DND-41 (cell line): ENCODE measurements around the gene PITPNM1.

Experiments
- ATAC-seq: fragments of 200-7000 bp; cut with Tn5 transposase; 3 replicates; pipeline ENCODE4 v1.9.1; 2021; ENCODE audit warnings: low read depth; ENCODE audit not compliant: insufficient read depth
- DNase-seq: peaks from one replicate; pipeline ENCODE4 v3.0.0-alpha.2; 2020
- H2AFZ ChIP-seq: 2 replicates; pipeline ENCODE4 v1.6.0; 2012; ENCODE audit warnings: low read depth, low read length
- H3K27ac ChIP-seq: 2 replicates; pipeline ENCODE4 v1.5.1; 2012; ENCODE audit warnings: low read length, inconsistent platforms
- H3K27me3 ChIP-seq: fragments of 200-600 bp; sonication (generic); 2 replicates; pipeline ENCODE4 v1.6.0; 2012; ENCODE audit warnings: low read length, mild to moderate bottlenecking, inconsistent platforms; ENCODE audit not compliant: insufficient read depth, poor library complexity
- H3K36me3 ChIP-seq: 2 replicates; pipeline ENCODE4 v1.5.1; 2012; ENCODE audit warnings: low read length, inconsistent platforms; ENCODE audit not compliant: insufficient read depth
- H3K4me1 ChIP-seq: 2 replicates; pipeline ENCODE4 v1.5.1; 2012; ENCODE audit warnings: mild to moderate bottlenecking, low read length; ENCODE audit not compliant: insufficient read depth
- H3K4me2 ChIP-seq: 2 replicates; pipeline ENCODE4 v1.6.0; 2012; ENCODE audit warnings: mild to moderate bottlenecking, moderate library complexity, low read length, inconsistent platforms; ENCODE audit not compliant: insufficient read depth
- H3K4me3 ChIP-seq, 2 experiments: fragments of 200-600 bp in 1 of 2; shearing (Covaris generic) in 1 of 2; 2 replicates each; pipeline ENCODE4 v1.5.1; 2012 to 2016; ENCODE audit warnings: inconsistent platforms in 2 of 2, low read length in 2 of 2, mild to moderate bottlenecking in 2 of 2, low read depth in 1 of 2, moderate library complexity in 1 of 2
- H3K79me2 ChIP-seq: 2 replicates; pipeline ENCODE4 v1.6.0; 2012; ENCODE audit warnings: low read length, inconsistent platforms; ENCODE audit not compliant: insufficient read depth
- H3K9ac ChIP-seq: 2 replicates; pipeline ENCODE4 v1.6.0; 2012; ENCODE audit warnings: low read depth, mild to moderate bottlenecking, inconsistent platforms, low read length, moderate library complexity
- H3K9me3 ChIP-seq: 2 replicates; pipeline ENCODE4 v1.5.1; 2012; ENCODE audit warnings: low read length, moderate library complexity, mild to moderate bottlenecking, inconsistent platforms; ENCODE audit not compliant: insufficient read depth, severe bottlenecking
- H4K20me1 ChIP-seq: 2 replicates; pipeline ENCODE4 v1.6.0; 2012; ENCODE audit warnings: low read length; ENCODE audit not compliant: insufficient read depth
- CTCF ChIP-seq: IDR thresholded peaks from 2 replicates; pipeline ENCODE4 v1.5.1; 2012; ENCODE audit warnings: borderline replicate concordance, low read length, moderate library complexity, mild to moderate bottlenecking; ENCODE audit not compliant: poor library complexity, severe bottlenecking; ENCODE audit errors: extremely low read depth
- EZH2 ChIP-seq: IDR thresholded peaks from 3 replicates; pipeline ENCODE4 v1.6.1; 2012; ENCODE audit warnings: borderline replicate concordance, low read depth, mild to moderate bottlenecking, moderate library complexity, low read length, inconsistent platforms; ENCODE audit not compliant: severe bottlenecking

The PITPNM1 gene

GRCh38 chr11:67522844-67523555 lies 17.8 kb upstream of the PITPNM1 start, which contains the start of gene CABP2:
Gene CABP2, minus strand, starts transcription at chr11:67523446. Its CDS starts 120 bp downstream, at chr11:67523326.
- no peak within 1 kb of the TSS for H2AFZ ChIP-seq
- H3K4me1 ChIP-seq: no peaks in the 10 kb centered on the region
- H3K36me3 ChIP-seq: no peaks in the 10 kb centered on the region
- H3K4me2 ChIP-seq: no peak within 1 kb of the TSS
- ATAC-seq (no peak), DNase-seq (no peak)
- H3K4me3 ChIP-seq: no peak within 1 kb of the TSS
- no peaks in the 10 kb centered on the region for H3K9me3 ChIP-seq
- no peak for TF ChIP-seq EZH2
- no peaks in the 10 kb centered on the region for H3K27me3 ChIP-seq
- H4K20me1 ChIP-seq: no peaks in the 10 kb centered on the region
- H3K27ac ChIP-seq: no peak within 1 kb of the TSS
- no peak within 1 kb of the TSS for H3K9ac ChIP-seq
- H3K79me2 ChIP-seq: no peaks in the 10 kb centered on the region

- Histone ChIP-seq H3K4me2 (no peak overlapping the region), H3K9ac (no peak overlapping the region), H4K20me1 (no peaks in the 10 kb centered on the region), H3K4me1 (no peaks in the 10 kb centered on the region), H3K9me3 (no peaks in the 10 kb centered on the region), H2AFZ (no peak overlapping the region), H3K36me3 (no peaks in the 10 kb centered on the region), H3K79me2 (no peaks in the 10 kb centered on the region), H3K27ac (no peak overlapping the region), H3K4me3 (no peak overlapping the region), H3K27me3 (no peaks in the 10 kb centered on the region)
- TF ChIP-seq EZH2 (no peak), CTCF (no peak)
- ATAC-seq (no peak), DNase-seq (no peak)
These were observed 17.2 kb upstream of the PITPNM1 start for GRCh38 chr11:67522338-67522737.

GRCh38 chr11:67521924-67522323 lies 16.8 kb upstream of the PITPNM1 start:
- Histone ChIP-seq H2AFZ (no peak overlapping the region), H3K27me3 (no peaks in the 10 kb centered on the region), H3K27ac (no peak overlapping the region), H3K9ac (no peak overlapping the region), H4K20me1 (no peaks in the 10 kb centered on the region), H3K4me1 (no peaks in the 10 kb centered on the region), H3K4me2 (no peak overlapping the region), H3K36me3 (no peaks in the 10 kb centered on the region), H3K79me2 (no peaks in the 10 kb centered on the region), H3K4me3 (no peak overlapping the region), H3K9me3 (no peaks in the 10 kb centered on the region)
- DNase-seq (no peak), ATAC-seq (no peak)
- TF ChIP-seq EZH2: no peak
- TF ChIP-seq CTCF: no peak

- H3K36me3 ChIP-seq: no peaks in the 10 kb centered on the region
- H3K9ac ChIP-seq: no peak overlapping the region
- no peak overlapping the region for H3K4me3 ChIP-seq
- no peak overlapping the region for H3K4me2 ChIP-seq
- ATAC-seq (no peak), DNase-seq (no peak)
- no peak overlapping the region for H2AFZ ChIP-seq
- H3K9me3 ChIP-seq: no peaks in the 10 kb centered on the region
- no peaks in the 10 kb centered on the region for H3K79me2 ChIP-seq
- H3K27ac ChIP-seq: no peak overlapping the region
- no peaks in the 10 kb centered on the region for H3K27me3 ChIP-seq
- H3K4me1 ChIP-seq: no peaks in the 10 kb centered on the region
- TF ChIP-seq EZH2 (no peak), CTCF (no peak)
- H4K20me1 ChIP-seq: no peaks in the 10 kb centered on the region
These were observed 16.0 kb upstream of the PITPNM1 start for GRCh38 chr11:67520856-67521824.
